GM19395 (cell line): ENCODE measurements around the gene BICRA.
"Not testable (repeated sequence)": the region's sequence is repeated elsewhere in the genome, so short reads cannot be mapped to it uniquely, and the experiment has no call there.

Experiments used
- ATAC-seq: cut with Tn5 transposase; IDR thresholded peaks from one replicate; pipeline ENCODE4 v1.9.1; 2021; ENCODE audit warnings: mild to moderate bottlenecking, moderate library complexity; ENCODE audit not compliant: unreplicated experiment

The BICRA gene

DNA sequence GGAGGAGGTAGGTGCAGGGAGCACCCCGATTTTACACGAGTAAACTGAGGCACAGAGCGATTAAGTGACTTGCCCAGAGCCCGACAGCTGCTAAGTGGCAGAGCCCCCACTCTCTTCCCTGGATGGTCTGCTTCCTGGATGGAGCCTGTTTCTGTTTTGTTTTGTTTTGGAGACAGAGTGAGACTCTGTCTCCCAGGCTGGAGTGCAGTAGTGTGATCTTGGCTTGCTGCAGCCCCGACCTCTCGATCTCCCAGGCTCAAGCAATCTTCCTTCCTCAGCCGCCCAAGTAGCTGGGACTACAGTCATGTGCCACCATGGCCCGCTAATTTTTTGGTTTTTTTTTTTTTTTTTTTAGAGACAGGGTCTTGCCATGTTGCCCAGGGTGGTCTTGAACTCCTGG is 17.3 kb downstream of the BICRA start:
- ATAC-seq: no peak

DNA sequence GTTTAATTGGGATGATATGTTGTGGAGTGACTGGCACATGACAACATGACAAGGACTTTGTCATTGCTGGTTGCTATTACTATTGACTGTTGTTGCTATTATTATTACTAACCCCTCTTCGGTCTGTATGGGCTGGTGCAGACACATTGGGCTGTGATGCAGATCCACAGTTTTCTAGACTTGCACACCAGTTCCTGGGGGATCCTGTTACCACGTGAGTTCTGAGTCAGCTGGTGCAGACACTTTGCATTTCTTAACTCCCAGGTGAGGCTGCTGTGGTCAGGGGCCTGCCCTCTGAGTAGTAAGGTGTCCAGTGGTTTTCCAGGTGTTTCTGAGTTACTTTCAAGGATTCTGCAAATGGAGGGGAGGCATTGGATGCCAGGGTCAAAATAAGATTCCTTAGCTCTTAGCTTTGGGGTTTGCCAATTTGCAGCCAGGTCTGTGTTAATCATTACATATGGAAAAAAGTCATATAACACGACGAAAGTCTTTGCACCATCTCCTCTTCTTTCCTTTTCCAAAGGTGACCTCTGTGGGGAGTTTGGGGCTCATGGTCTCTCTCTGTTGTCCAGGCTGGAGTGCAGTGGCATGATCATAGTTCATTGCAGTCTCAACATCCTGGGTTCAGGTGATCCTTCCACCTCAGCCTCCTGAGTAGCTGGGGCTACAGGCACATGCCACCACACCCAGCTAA is 19.3 kb downstream of the BICRA start:
- ATAC-seq: no peak

DNA sequence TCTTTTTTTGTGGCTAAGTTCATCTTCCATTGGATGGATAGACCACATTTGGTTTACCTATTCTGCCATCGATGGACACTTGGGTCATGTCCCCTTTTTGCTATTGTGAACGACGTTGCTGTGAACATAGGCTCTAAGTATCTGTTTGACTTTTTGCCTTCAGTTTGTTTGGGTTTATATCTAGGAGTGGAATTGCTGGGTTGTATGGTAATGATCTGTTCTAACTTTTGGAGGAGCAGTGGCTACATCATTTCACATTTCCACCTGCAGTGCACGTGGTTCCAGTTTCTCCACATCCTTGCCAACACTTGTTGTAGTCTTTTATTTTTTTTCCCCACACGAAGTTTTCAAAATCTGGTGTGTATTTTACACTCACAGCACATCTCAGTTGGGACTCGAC is 21.7 kb downstream of the BICRA start:
- ATAC-seq: no peak

- ATAC-seq: no peak
These were observed 22.9 kb downstream of the BICRA start for GRCh38 chr19:47631681-47632446.

GRCh38 chr19:47633517-47633916 is 24.6 kb downstream of the BICRA start:
- no peak for ATAC-seq

DNA sequence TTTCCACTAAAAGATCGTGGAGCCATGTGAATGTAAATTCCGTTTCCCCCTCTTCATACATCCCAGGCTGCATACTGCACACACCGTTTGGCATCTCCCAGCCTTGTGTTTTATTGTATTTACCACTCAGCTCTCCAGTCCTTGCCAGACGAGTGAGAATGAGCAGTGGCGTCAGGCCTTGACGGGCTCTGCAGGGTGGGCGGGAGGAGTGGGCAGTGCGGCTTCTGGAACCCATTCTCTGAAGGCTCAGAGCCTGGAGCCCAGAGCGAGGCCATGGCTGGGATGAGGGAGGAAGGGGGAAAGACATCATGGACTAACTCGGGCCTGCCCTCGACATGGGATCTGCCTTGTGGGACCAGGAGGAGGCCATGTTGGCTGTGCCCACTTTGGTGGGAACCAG is 25.1 kb downstream of the BICRA start:
- ATAC-seq: no peak

GRCh38 chr19:47635152-47635754 is 26.3 kb downstream of the BICRA start:
- not testable (repeated sequence) for ATAC-seq

GRCh38 chr19:47637550-47637949 is 28.6 kb downstream of the BICRA start:
- ATAC-seq: no peak

DNA sequence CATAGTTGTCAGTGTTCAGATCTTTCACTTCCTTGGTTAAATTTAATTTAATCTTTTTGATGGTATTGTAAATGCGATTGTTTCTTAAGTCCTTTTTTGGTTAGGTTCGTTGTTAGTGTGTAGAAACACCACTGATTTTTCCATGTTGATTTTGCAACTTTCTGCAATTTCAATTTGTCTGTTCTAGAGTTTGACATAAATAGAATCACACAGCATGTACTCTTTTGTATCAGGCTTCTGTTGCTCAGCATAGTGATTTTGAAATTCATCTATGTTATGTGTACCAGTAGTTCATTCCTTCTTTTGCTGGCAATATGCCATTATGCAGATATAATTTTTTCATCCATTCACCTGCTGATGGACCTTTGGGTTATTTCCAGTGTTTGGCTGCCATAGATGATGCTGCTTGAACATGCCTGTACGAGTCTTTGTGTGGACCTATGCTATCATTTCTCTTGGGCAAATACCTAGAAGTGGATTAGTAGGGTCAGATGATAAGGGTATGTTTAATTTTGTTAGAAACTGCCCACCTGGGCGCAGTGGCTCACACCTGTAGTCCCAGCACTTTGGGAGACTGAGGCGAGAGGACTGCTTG is 33.1 kb downstream of the BICRA start:
- no peak for ATAC-seq

GRCh38 chr19:47643281-47643680 is 34.3 kb downstream of the BICRA start:
- ATAC-seq: no peak

- ATAC-seq: no peak
These were observed 35.3 kb downstream of the BICRA start for GRCh38 chr19:47644199-47644598.

DNA sequence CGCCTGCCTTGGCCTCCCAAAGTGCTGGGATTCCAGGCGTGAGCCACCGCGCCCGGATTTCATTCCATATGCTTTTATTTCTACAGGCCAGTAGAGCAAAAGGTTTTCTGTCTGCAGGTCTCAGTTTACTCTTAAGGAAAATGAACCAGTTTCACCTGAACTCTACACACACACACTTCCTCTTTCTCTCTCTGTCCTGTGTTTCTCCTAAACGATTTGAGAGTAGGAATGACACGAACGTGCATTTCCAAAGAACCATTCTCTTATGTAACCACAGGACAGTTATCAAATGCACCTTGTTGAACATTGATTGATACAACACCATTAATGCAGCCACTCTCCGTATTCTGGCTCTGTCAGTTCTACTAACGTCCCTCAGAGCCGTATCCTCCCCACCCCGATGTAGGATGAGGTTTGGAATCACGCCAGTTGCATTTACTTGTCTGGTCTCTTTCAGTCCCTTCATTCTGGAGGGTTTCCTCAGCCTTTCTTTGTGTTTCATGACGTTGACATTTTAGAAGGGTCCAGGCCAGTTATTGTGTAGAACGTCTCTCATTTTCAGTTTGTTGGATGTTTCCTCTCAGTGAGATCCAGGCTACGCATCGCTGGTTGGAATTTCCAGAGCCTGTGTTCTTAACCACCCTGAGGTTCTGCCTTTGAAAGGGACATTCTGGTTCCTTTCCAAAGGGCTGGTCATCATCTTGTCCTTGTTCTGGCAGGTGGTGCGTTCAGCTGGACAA is 36.0 kb downstream of the BICRA start:
- no peak for ATAC-seq

- no peak for ATAC-seq
These were observed 38.0 kb downstream of the BICRA start for GRCh38 chr19:47646924-47647323.

GRCh38 chr19:47649588-47649987 is 40.7 kb downstream of the BICRA start:
- no peak for ATAC-seq

DNA sequence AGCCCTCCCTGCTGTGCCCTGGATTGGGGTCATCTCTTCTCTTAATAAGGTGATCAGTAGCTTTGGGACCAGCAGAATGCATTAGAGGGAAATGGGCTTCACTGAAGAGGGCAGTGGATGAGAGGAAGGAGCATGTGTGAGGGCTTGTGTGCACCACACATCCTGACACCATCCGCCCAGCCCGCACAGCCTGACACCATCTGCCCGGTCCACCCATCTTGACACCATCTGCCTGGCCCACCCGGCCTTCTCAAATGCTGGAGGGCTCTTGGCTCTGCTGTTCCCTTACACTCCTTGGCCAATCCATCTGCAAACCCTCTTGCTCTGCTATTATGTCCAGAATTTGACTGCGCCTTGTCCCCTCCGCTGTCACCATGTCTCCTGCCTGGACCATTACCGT is 41.8 kb downstream of the BICRA start:
- ATAC-seq: no peak

GRCh38 chr19:47651132-47651531 is 42.2 kb downstream of the BICRA start:
- no peak for ATAC-seq

- no peak for ATAC-seq
These were observed 42.8 kb downstream of the BICRA start for GRCh38 chr19:47651691-47652090.

DNA sequence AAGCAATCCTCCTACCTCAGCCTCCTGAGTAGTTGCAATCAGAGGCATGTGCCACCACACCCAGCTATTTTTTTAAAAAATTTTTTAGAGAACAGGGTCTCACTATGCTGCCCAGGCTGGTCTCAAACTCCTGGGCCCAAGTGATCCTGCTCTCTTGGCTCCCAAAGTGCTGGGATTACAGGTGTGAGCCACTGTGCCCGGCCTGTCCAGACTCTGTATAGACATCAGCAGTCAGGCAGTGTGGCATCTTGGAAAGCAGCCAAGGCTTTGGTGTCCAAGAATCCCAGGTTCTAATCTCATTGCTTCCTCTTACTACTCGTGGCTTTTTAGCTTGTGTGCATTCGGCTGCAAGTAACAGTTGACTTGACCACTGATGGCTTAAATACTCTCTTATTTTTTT is 43.4 kb downstream of the BICRA start:
- ATAC-seq: no peak

GRCh38 chr19:47653856-47654255 is 44.9 kb downstream of the BICRA start:
- ATAC-seq: no peak

DNA sequence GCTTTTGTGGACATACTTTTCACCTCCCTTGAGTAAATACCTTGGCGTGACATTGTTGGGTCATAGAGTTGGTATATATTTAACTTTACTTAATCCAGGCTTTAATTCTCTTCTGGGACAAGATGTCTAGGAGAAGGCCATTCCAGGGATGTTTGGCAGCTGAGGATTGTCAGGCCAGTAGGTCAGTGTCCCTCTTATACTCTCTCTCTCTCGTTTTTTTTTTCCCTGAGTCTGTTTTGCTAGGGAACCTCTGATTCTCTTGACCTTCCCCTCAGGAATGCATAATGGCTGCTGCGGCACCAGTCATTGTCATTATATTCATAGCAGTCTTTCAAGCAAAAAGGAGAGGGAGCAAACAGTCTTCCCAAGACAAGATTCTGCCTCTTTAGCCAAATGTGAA is 48.8 kb downstream of the BICRA start:
- ATAC-seq: no peak
